ENCODE results near the gene HABP4.

The HABP4 gene, protein sequence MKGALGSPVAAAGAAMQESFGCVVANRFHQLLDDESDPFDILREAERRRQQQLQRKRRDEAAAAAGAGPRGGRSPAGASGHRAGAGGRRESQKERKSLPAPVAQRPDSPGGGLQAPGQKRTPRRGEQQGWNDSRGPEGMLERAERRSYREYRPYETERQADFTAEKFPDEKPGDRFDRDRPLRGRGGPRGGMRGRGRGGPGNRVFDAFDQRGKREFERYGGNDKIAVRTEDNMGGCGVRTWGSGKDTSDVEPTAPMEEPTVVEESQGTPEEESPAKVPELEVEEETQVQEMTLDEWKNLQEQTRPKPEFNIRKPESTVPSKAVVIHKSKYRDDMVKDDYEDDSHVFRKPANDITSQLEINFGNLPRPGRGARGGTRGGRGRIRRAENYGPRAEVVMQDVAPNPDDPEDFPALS

DNA sequence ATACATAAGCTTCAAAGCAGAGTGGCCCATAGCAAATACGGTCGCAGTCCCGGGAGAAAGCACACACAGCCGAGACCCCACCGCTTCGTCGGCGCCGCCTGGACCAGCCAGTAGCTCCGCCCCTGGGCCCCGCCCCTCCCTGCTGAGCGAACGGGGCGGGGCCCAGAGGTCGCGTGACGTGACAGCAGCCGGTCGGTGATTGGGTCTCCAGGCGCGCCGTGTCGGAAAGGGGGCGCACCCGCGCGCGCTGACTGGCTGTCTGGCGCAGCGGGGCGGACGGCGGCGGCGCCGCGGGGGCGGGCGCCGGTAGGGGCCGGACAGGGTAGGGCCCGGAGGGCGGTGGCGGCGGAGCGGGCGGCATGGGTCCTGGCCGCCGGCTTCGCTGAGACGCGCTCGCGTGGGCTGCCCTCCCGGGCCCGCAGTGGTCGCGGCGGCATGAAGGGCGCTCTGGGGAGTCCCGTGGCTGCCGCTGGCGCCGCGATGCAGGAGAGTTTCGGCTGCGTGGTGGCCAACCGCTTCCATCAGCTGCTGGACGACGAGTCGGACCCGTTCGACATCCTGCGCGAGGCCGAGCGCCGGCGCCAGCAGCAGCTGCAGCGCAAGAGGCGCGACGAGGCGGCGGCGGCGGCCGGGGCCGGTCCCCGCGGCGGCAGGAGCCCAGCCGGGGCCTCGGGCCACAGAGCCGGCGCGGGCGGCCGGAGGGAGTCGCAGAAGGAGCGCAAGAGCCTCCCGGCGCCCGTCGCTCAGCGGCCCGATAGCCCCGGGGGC is at the start of gene HABP4:
Gene HABP4, plus strand, starts transcription at position 325 of the 768 bp plus-strand sequence. Its CDS starts 111 bp downstream, at position 436.
- peak; percentile 96 for DNase-seq (ENCODE audit: low read depth)

DNA sequence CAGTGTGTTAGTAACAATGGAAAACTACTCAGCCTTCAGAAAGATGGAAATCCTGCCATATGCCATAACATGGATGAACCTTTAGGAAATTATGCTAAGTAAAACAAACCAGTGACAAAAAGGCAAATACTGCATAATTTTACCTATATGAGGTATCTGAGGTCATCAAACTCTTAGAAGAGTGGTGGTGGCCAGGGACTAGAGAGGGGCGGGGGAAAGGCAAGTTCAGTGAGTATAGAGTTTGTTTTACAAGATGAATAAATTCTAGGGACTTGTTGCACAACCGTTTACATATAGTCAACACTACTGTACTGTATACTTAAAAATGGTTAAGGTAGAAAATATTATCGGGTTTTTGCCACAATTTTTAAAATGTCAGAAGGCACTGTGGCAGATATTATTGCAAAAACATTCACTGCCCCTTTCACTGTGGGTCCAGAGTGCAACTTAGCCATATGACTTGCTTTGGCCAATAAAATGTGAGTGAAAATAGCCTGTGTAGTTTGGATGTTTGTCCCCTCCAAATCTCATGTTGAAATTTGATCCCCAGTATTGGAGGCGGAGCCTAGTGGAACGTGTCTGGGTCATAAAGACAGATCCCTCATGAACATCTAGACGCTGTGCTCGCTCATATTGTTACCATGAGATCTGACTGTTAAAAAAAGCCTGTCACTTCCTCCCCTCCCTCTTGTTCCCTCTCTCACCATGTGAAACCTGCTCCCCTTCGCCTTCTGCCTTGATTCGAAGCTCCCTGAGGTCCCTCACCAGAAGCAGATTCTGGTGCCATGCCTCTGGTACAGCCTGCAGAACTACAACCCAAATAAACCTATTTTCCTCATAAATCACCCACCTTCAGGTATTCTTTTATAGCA is 41.3 kb upstream of the HABP4 start:
- no peak for DNase-seq (ENCODE audit: low read depth)

DNA sequence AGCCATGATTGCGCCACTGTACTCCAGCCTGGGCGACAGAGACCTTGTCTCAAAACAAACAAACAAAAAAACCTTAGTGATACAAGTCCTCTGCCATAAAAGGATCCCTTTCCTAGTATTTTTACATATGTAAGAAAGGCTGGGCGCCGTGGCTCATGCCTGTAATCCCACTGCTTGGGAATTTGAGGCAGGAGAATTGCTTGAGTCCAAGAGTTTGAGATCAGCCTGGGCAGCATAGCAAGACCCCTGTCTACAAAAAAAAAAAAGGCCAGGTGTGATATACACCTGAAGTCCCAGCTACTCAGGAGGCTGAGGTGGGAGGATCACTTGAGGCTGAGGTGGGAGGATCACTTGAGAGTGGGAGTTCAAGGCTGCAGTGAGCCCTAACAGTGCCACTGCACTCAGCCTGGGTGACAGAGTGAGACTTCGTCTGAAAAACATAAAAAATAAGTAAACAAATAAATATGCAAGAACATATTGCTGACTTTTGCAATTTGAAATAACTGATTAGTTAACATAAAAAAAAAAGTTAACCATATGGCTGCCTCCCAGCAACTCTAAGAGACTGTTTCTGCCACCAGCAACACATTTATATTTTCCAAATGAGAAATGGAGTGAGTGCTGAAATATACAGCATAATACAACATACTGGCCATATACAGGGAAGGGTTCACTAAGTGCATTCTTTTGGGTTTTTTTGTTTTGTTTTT is 38.7 kb upstream of the HABP4 start:
- DNase-seq (ENCODE audit: low read depth), result no peak

DNA sequence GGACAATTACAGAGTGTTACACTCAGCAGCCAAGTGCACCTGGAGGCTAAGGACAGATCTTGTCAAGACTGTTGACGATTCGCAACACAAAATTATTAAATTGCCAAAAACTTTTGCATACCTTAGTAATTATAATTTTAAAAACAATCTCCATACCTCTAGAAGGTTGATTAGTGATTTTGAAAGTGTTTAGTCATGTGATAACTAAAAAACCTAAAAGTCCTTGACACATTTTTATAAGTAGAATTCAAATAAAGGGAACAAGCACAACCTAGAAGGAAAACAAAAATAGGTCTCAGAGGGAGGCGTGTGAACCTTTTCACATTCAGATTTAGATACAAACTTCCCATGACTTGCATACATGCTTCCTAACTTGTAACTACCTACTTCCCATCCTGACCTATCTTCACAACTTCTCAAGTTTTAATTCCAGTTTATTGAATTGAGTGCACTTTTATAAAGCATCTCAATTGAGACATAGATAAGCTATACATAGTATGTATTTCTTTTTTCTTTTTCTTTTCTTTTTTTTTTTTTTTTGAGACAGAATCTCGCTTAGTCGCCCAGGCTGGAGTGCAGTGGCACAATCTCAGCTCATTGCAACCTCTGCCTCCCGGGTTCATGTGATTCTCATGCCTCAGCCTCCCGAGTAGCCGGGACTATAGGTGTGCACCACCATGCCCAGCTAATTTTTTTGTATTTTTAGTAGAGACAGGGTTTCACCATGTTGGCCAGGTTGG is 37.6 kb upstream of the HABP4 start:
- DNase-seq (ENCODE audit: low read depth), result no peak

DNA sequence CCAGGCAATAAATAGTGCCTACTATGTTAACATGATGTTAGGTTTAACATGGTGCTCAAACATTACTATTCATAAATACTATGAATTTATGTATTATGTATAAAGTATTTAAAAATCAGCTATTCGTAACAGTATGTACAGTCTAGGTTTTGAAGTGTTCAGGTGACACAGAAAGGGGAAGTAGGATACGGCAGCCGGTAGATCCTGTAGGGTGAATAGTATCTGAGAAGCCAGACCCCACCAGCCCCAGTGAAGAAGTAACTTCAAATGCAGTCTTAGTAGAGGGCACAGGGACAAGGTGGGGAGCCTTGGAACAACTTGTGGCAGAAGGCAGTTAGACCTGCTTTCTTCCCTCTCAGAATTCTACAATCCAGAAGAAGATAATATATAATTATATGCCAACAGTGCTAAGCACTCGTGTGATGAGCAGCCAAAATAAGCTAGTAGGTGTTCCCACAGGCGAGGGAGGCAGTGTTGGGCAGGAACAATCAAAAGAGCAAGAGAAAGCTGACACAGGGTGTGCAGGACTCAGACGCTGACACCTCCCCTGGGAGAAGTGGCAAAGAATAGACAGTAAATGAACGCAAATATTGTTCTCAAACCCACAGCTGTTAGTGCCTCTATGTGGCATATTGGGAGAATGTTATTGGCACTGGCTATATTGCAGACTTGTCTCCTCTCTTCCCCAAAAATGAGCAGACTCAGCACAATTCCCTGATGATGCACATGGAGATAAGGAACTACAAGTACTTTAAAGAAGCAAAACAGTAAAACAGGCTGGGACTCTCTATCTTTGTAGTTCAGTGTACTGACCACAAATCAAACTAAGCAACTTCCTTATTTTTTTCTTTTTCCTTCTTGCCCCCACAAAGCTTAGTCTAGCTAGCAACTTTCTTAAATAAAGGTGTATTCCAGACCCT is 36.4 kb upstream of the HABP4 start:
- DNase-seq (ENCODE audit: low read depth), result no peak

DNA sequence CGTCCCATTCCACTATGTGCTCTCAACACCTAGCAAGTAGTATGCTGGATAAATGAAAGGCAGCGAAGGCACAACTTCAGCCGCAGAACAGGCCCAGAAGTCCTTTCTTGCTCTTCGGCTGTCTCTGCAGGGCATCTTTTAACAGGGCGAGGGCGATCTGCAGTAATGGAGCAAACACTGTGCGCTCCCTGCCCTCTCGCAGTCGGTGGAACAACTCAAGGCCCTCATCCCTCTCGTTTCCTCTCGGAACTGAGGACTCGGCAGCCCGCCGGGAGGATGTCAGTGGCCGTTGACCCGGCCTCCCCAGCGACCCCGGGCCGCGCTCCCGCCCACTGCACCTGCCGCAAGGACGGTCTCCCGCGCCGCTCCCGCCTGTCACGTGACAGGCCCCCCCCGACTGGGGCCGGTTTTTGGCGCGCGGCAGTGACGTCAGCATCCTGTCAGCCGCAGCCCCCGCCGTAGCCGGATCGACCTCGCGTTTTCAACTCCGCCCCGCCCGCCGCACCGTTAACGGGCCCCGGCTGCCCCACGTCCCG is 32.9 kb upstream of the HABP4 start:
- peak; percentile 87 for DNase-seq (ENCODE audit: low read depth)

DNA sequence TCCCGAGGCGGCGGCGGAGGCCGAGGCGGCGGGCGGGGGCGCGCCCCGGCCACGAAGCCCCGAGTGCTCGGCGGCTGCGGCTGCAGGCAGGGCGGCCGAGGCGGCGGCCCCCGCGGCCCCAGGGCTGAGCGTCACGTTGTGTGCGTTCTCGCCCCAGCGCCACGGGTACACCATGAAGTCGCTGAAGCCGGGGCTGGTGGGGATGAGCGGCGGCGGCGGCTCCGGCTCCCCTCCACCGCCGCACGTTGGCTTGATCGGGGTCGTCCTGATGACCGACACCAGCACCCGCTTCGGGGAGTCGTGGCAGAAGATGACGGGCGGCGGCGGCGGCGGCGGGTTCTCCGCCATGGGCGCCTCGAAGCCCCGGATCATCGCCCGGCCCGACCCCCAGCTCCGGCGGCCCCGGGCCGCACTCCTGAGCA is 32.3 kb upstream of the HABP4 start:
- DNase-seq (ENCODE audit: low read depth), result no peak

DNA sequence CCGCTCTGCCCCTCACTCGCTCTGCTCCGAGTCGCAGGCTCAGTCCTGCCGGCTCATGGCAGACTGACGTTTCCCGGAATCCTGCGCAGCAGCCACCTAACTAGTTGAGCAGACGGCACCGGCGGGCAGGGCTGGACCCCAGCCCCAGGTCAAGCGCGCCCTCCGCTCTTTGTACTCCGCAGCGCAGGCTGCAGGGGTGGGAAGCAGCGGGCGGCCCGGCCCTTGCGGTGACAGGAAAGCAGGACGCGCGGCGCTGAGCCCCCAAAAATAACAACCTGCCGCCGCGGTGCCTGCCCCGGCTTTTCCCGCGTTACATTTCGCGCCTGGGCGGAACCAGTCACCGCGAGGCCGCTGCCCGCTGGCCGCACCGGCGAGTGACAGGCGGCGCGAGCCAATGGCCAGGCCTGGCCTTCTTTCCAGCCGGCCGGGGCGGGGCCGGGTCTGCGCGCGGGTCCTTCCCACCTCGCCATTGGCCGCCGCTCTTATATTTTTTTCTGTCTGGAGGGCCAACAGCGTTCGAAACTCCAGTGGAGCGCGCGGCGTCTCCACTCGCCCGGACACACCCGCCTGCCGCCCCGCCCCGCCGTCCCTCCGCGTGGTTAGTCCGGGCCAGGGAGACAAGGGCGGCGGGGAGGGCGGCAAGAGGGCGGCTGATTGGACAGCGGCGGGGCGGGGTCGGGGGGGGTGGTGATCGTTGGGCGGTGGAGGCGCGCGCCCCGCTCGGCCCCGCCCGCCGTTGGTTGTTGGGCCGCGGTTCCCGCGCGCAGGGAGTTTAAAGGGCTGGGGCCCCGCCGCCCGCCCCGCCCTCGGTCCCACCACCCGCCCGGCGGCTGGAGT is 31.7 kb upstream of the HABP4 start, which contains the start of gene ZNF367:
Gene ZNF367, minus strand, starts transcription at position 288 of the 837 bp plus-strand sequence. CDS start 338 bp downstream, outside the sequence.
- peak; percentile 97 for DNase-seq (ENCODE audit: low read depth)

DNA sequence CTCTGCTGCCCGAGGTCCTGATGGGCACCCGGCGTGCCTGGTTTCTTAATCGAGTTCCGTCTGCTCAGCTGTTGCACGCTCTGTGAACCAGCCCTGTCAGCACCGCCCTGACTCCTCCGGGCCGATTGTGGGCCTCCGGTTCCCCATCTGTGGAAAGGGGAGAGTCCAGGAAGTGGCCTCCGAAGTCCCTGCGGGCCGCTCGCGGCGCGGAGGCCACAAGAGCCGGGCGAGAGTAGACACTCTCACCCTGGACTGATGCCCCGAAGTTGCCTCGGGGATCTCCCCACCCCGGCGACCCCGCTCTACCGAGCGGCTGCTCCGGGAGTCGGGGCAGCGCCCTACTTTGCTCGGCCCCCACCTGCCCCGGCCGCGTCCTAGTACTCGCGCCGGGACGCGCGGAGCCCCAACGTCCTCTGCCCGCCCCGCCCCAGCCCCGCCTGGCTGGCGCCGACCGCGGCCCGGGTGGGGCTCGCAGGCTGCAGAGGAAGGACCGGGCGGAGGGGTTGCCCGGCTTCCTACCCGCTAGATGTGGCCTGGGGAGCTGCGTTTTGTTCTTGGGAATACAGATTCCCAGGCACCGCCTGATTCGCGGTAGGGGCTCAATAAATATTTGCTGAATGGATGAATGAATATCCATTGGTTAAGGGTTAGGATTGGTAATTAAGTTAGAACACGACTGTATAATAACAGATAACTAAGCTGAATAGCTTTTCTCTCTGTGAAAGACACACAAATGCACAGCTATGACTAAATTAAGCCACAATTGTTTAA is 30.9 kb upstream of the HABP4 start:
- peak; percentile 78 for DNase-seq (ENCODE audit: low read depth)

DNA sequence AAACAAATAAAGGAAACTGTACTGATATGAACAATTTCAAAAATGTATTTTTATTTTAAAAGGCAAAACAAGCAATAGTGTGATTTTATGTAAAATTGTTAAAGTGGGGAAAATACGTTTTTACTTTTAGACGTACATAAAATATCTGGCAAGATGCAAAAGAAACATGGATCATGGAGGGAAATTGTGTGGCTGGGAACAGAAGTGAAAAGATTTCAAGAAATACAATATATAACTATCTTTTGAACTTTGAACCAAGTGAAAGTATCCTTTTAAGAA is 30.3 kb upstream of the HABP4 start:
- DNase-seq (ENCODE audit: low read depth), result no peak

DNA sequence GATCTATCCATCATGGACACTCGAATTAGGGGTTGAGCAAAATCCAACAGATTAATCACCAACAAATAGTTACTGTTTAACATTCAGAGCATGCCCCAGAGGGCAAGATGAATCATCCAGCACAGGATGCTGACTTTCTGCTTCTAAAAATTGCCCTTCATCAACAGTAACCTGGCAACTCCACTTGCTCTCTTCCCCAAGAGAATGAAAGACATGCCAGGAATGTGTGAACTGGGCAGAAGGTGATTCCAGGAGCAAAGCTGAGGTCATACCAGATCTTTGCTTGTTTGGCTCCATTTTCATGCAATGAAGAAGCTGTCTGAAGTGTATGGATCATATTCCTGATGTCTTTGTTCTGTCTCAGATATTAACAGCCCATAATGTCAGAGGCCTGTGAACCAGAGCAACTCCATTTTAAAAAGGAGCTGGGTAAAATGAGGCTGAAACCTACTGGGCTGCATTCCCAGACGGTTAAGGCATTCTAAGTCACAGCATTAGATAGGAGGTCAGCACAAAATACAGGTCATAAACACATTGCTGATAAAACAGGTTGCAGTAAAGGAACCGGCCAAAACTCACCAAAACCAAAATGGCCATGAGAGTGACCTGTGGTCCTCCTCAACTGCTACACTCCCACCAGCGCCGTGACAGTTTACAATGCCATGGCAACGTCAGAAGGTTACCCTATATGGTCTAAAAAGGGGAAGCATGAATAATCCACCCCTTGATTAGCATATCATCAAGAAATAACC is 29.3 kb upstream of the HABP4 start:
- peak; percentile 98 for DNase-seq (ENCODE audit: low read depth)

DNA sequence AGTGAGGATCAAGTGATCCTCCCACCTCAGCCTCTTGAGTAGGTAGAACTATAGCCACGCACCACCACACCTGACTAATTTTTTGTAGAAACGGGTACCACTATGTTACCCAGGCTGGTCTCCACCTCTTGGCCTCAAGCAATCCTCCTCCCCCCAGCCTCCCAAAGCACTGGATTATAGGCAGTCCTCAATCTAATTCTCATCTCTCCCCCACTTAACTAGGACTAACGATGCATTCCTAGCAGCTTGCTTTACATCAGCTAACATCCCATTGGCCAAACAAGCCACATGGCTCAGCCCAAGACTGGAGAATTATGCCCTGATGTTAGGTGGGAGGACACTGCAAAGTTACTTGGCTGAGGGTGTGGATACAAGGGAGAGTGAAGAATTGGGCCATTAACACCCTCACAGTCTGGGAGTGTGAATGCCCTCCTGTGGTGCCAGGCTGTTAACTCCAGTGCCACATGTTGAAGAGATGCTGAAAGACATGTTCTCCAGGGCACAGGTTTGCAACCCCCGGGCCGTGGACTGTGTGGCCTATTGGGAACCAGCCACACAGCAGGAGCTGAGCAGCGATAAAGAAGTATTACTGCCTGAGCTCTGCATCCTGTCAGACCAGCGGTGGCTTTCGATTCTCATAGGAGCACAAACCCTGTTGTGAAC is 26.5 kb upstream of the HABP4 start:
- DNase-seq (ENCODE audit: low read depth), result no peak

DNA sequence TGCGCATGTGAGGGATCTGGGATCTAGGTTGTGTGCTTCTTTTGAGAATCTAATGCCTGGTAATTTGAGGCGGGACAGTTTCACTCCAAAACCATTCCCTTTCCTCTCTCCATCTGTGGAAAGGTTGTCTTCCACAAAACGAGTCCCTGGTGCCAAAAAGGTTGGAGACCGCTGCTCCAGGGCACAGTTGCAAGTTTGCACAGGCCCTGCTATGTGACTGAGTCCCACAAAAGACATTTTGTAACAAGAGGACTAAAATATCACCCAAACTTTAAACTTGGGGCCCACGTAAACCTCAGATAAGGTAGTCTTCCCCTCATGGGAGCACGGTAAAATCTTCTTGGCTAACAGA is 26.0 kb upstream of the HABP4 start:
- no peak for DNase-seq (ENCODE audit: low read depth)

DNA sequence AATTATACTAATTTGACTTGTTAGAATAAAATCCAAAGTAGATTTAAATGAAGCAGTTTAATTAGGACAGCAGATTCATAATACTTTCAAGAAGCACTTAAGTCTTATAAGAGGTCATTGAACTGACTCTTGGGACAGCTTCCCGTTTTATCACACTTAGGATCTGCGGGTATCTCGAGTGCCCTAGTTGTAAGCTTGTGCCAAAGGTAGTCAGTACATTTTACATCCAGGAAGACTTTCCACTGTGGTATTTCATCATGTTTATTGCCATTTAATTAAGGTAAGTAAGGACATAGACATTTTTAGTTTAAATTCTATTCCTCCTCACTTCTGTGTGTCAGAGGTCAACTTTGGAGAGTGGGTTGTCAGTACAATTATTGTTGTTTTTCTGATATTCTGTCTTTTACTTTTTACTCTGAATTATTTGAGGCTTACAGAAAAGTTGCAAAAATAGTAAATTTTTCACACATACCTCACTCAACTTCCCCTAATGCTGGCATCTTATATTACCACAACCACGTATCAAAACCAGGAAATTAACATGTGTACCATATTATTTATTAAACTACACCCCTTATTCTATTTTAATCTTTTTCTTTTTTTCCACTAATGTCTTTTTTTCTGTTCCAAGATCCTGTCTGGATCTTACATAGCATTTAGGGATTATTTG is 24.3 kb upstream of the HABP4 start:
- DNase-seq (ENCODE audit: low read depth), result no peak

DNA sequence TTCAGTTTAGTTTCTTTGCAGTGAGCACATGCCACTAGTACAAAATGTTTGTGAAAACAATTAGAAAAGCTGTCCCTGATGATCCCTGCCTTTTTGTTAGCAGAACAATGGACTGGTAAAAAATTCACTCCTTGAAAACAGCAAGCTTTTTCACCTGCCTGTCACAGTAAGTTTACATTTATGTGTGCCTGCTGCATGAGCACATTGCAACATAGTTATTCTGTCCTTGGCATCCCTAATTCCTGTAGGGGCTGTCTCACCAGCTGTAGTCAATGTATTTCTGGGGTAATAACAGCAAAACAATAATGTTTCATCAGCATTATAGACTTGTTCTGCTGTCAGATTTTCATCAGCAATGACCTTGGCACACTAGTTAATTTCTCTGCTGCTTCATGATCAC is 20.2 kb upstream of the HABP4 start:
- no peak for DNase-seq (ENCODE audit: low read depth)

DNA sequence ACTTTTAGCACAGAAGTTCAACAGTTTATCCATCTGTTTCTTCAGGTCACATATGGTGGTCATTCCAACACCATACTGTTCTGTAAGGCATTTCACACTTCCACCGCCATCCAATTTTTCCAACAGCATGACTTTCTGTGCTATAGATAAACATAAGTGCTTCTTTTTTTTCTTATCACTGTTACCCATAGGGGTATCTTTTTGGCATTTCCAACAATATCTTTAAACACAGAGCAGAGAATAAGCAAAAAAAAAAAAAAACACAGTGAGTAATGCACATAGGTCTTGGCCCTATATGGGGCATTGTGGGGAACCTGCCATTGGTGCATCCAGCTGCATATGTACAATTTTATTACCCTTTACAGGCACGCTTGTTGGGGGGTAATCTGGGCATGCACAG is 19.6 kb upstream of the HABP4 start:
- no peak for DNase-seq (ENCODE audit: low read depth)
